Stimulated activated CD4-positive, alpha-beta T cell treated with anti-CD3 and anti-CD28 coated beads, Interleukin-4, amount 100 ng/mL, for 4 hours (primary cell): ENCODE data around the gene CACNA1H.
"Not testable (repeated sequence)": the region's sequence is repeated elsewhere in the genome, so short reads cannot be mapped to it uniquely, and the experiment has no call there.

ENCODE experiments used
- DNase-seq, 2 experiments: peaks; one replicate each; pipeline ENCODE4 v3.0.0-alpha.2; 2020

CACNA1H gene

GRCh38 chr16:1256874-1257322 lies 104.0 kb downstream of the CACNA1H start:
- no peak for DNase-seq

GRCh38 chr16:1257561-1258224 lies 104.8 kb downstream of the CACNA1H start:
- DNase-seq: no peak

- no peak for DNase-seq
Measured at GRCh38 chr16:1258225-1258600, 105.3 kb downstream of the CACNA1H start.

- DNase-seq: no peak
Measured at GRCh38 chr16:1258906-1259759, 106.2 kb downstream of the CACNA1H start.

- no peak for DNase-seq
Measured at GRCh38 chr16:1259760-1260068, 106.8 kb downstream of the CACNA1H start.

GRCh38 chr16:1260101-1260680 lies 107.3 kb downstream of the CACNA1H start:
- DNase-seq: no peak

GRCh38 chr16:1261131-1261892 lies 108.4 kb downstream of the CACNA1H start:
- no peak for DNase-seq

- DNase-seq: no peak
Measured at GRCh38 chr16:1262210-1262845, 109.4 kb downstream of the CACNA1H start.

GRCh38 chr16:1262846-1263221 lies 109.9 kb downstream of the CACNA1H start:
- DNase-seq: no peak

GRCh38 chr16:1263591-1264344 lies 110.9 kb downstream of the CACNA1H start:
- DNase-seq: no peak

GRCh38 chr16:1264345-1265089 lies 111.6 kb downstream of the CACNA1H start:
- no peak for DNase-seq

GRCh38 chr16:1265090-1265630 lies 112.3 kb downstream of the CACNA1H start:
- DNase-seq: no peak

- DNase-seq: no peak
Measured at GRCh38 chr16:1265826-1266225, 112.9 kb downstream of the CACNA1H start.

GRCh38 chr16:1269418-1269817 lies 116.5 kb downstream of the CACNA1H start:
- DNase-seq: not testable (repeated sequence)

- no peak for DNase-seq
Measured at GRCh38 chr16:1271380-1271723, 118.4 kb downstream of the CACNA1H start.
